ENCODE results near the gene DACH1. TPM values are rescaled to one million over a fixed set of nuclear protein-coding genes. Genes with fewer than 3 reads are reported as not detected.

The DACH1 gene
- total RNA-seq, 4 donors from 2014 or later = 1.5 to 17.3 (median 3.3) TPM

DNA sequence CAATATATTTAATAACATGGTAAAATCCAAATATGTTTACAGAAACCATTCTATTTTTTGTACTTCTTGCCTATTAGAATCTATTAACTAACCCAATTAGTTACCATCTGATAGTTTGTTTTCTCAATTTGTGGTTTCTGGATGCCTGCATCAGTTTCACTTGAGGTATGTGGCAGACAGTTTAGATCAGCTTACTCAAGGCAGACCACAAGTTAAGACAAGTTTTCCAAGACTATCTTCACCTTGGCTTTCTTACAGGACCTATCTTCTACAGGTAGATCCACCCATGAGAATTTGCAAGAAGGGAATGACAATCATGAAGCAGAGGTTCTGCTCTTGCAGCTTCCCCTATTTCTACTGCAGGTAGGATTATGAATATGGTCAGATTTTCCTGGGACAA lies 458.6 kb downstream of the DACH1 start:
- intact Hi-C loops (cut with DNase I; ENCODE audit: low total_unique reads) = no loop called here
- in situ Hi-C loops (cut with MboI; ENCODE audit: low pct_ligation_motif_present in 1 of 4, low pct_unique_long_range_greater_than_20kb in 1 of 4, low sequenced_read_pairs in 3 of 4) = no loop called here

GRCh38 chr13:71399631-71400215 lies 467.3 kb downstream of the DACH1 start:
- Histone ChIP-seq H3K4me3 (no peak overlapping the region), H3K27me3 (no peaks in the 10 kb centered on the region), H3K27ac (no peak overlapping the region), H3K4me1 (no peaks in the 10 kb centered on the region), H3K36me3 (no peaks in the 10 kb centered on the region), H3K9me3 (no peaks in the 10 kb centered on the region)
- in situ Hi-C loops (cut with MboI; ENCODE audit: low pct_ligation_motif_present in 1 of 4, low pct_unique_long_range_greater_than_20kb in 1 of 4, low sequenced_read_pairs in 3 of 4) = no loop called here
- 61 to 63% methylated on average over 3 of the region's 3 CpGs for WGBS, 2 donors (ENCODE audit: low coverage in 1 of 2)
- TF ChIP-seq EP300 (IDR thresholded peaks at IDR 0.05; ENCODE audit: low read depth) = no peak
- TF ChIP-seq, protein P1, sequence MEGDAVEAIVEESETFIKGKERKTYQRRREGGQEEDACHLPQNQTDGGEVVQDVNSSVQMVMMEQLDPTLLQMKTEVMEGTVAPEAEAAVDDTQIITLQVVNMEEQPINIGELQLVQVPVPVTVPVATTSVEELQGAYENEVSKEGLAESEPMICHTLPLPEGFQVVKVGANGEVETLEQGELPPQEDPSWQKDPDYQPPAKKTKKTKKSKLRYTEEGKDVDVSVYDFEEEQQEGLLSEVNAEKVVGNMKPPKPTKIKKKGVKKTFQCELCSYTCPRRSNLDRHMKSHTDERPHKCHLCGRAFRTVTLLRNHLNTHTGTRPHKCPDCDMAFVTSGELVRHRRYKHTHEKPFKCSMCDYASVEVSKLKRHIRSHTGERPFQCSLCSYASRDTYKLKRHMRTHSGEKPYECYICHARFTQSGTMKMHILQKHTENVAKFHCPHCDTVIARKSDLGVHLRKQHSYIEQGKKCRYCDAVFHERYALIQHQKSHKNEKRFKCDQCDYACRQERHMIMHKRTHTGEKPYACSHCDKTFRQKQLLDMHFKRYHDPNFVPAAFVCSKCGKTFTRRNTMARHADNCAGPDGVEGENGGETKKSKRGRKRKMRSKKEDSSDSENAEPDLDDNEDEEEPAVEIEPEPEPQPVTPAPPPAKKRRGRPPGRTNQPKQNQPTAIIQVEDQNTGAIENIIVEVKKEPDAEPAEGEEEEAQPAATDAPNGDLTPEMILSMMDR (IDR thresholded peaks at IDR 0.05) = no peak
- TF ChIP-seq POLR2AphosphoS5 (IDR thresholded peaks at IDR 0.05) = no peak
- TF ChIP-seq POLR2A (IDR thresholded peaks at IDR 0.05) = no peak
- DNase-seq = no peak
- intact Hi-C loops (cut with DNase I; ENCODE audit: low total_unique reads) = no loop called here

More for the DNA sequence above, 458.6 kb downstream of the DACH1 start:
- no peak for DNase-seq
- no peak for TF ChIP-seq POLR2A (IDR thresholded peaks at IDR 0.05)
- TF ChIP-seq POLR2AphosphoS5 (IDR thresholded peaks at IDR 0.05) = no peak
- TF ChIP-seq EP300 (IDR thresholded peaks at IDR 0.05; ENCODE audit: low read depth) = no peak
- TF ChIP-seq, protein P1 (IDR thresholded peaks at IDR 0.05) = no peak
- no peaks in the 10 kb centered on the region for H3K4me1 ChIP-seq
- no peaks in the 10 kb centered on the region for H3K36me3 ChIP-seq
- no peak overlapping the region for H3K27ac ChIP-seq
- H3K9me3 ChIP-seq = no peaks in the 10 kb centered on the region
- no peak overlapping the region for H3K4me3 ChIP-seq
- no peaks in the 10 kb centered on the region for H3K27me3 ChIP-seq

DNA sequence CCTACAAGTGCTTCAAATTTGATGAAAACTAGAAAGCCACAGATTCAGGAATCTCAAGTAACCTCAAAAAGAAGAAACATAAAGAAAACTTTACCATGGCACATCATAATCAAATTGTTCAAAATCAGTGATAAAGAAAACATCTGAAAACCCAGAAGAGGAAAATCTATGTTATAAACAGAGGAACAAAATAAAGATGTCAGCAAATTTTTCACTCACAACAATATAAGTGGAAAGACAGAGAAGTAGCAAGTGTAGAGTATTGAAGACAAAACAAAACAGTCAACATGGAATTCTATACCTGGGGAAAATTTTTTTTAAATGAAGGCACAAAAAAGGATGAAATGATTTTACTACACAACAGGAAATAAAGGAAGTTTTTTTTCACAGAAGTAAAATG lies 470.9 kb downstream of the DACH1 start:
- H3K9me3 ChIP-seq = peaks cover 0 to 2% of the 10 kb centered on the region in 2 donors
- TF ChIP-seq POLR2A (IDR thresholded peaks at IDR 0.05) = no peak
- TF ChIP-seq, protein P1 (IDR thresholded peaks at IDR 0.05) = no peak
- TF ChIP-seq EP300 (IDR thresholded peaks at IDR 0.05; ENCODE audit: low read depth) = no peak
- no peak for TF ChIP-seq POLR2AphosphoS5 (IDR thresholded peaks at IDR 0.05)
- no peak overlapping the region for H3K4me3 ChIP-seq
- H3K36me3 ChIP-seq = no peaks in the 10 kb centered on the region
- H3K4me1 ChIP-seq = no peaks in the 10 kb centered on the region
- no peak overlapping the region for H3K27ac ChIP-seq
- no peaks in the 10 kb centered on the region for H3K27me3 ChIP-seq
- DNase-seq = no peak
- intact Hi-C loops (cut with DNase I; ENCODE audit: low total_unique reads) = no loop called here
- in situ Hi-C loops (cut with MboI; ENCODE audit: low pct_ligation_motif_present in 1 of 4, low pct_unique_long_range_greater_than_20kb in 1 of 4, low sequenced_read_pairs in 3 of 4) = no loop called here

GRCh38 chr13:71395053-71395452 lies 472.0 kb downstream of the DACH1 start:
- H3K27me3 ChIP-seq = no peaks in the 10 kb centered on the region

More at GRCh38 chr13:71395053-71395452, 472.0 kb downstream of the DACH1 start:
- intact Hi-C loops (cut with DNase I; ENCODE audit: low total_unique reads) (no loop called here), in situ Hi-C loops (cut with MboI; ENCODE audit: low pct_ligation_motif_present in 1 of 4, low pct_unique_long_range_greater_than_20kb in 1 of 4, low sequenced_read_pairs in 3 of 4) (no loop called here)
- WGBS, 2 donors (ENCODE audit: low coverage in 1 of 2) = 77 to 83% methylated on average over 8 of the region's 8 CpGs
- DNase-seq = no peak
- H3K27ac ChIP-seq = no peak overlapping the region
- peaks cover 0 to 6% of the 10 kb centered on the region in 2 donors for H3K9me3 ChIP-seq
- no peaks in the 10 kb centered on the region for H3K36me3 ChIP-seq
- TF ChIP-seq POLR2AphosphoS5 (IDR thresholded peaks at IDR 0.05) (no peak), EP300 (IDR thresholded peaks at IDR 0.05; ENCODE audit: low read depth) (no peak), POLR2A (IDR thresholded peaks at IDR 0.05) (no peak)
- TF ChIP-seq, protein P1 (IDR thresholded peaks at IDR 0.05) = no peak
- no peak overlapping the region for H3K4me3 ChIP-seq
- no peaks in the 10 kb centered on the region for H3K4me1 ChIP-seq
